Osteocyte (in vitro differentiated cells): ENCODE measurements around the gene ANKRA2. TPM values are rescaled to one million over a fixed set of nuclear protein-coding genes. Genes with fewer than 3 reads are reported as not detected.

Experiments used
- DNase-seq: peaks from one replicate; pipeline ENCODE4 v3.0.0; 2021; ENCODE audit warnings: mixed read lengths; ENCODE audit not compliant: unreplicated experiment; ENCODE audit errors: extremely low spot score
- H3K27ac Mint-ChIP-seq: one replicate; pipeline ENCODE4 v1.8.0; 2021; ENCODE audit warnings: mild to moderate bottlenecking, mixed read lengths; ENCODE audit not compliant: unreplicated experiment
- H3K27me3 Mint-ChIP-seq: one replicate; pipeline ENCODE4 v1.8.0; 2021; ENCODE audit warnings: mixed read lengths; ENCODE audit not compliant: unreplicated experiment
- H3K36me3 Mint-ChIP-seq: one replicate; pipeline ENCODE4 v1.8.0; 2021; ENCODE audit warnings: mixed read lengths; ENCODE audit not compliant: unreplicated experiment
- H3K4me1 Mint-ChIP-seq: one replicate; pipeline ENCODE4 v1.8.0; 2021; ENCODE audit warnings: mixed read lengths; ENCODE audit not compliant: unreplicated experiment
- H3K4me3 Mint-ChIP-seq: one replicate; pipeline ENCODE4 v1.8.0; 2021; ENCODE audit warnings: mild to moderate bottlenecking, moderate library complexity, mixed read lengths; ENCODE audit not compliant: unreplicated experiment
- H3K9me3 Mint-ChIP-seq: one replicate; pipeline ENCODE4 v1.8.0; 2021; ENCODE audit warnings: mixed read lengths; ENCODE audit not compliant: unreplicated experiment
- CTCF ChIP-seq: fragments of 200-600 bp; sonication (generic); IDR thresholded peaks from 2 replicates; pipeline ENCODE4 v1.5.0; 2021; ENCODE audit warnings: antibody characterized with exemption, mild to moderate bottlenecking, moderate library complexity
- total RNA-seq: library from RNA; stranded (reverse); gene quantifications from 2 replicates; pipeline ENCODE4 v1.2.1, GENCODE V29; 2021

Gene ANKRA2
- total RNA-seq, 1 donor from 2014 or later = 19.7 TPM

DNA sequence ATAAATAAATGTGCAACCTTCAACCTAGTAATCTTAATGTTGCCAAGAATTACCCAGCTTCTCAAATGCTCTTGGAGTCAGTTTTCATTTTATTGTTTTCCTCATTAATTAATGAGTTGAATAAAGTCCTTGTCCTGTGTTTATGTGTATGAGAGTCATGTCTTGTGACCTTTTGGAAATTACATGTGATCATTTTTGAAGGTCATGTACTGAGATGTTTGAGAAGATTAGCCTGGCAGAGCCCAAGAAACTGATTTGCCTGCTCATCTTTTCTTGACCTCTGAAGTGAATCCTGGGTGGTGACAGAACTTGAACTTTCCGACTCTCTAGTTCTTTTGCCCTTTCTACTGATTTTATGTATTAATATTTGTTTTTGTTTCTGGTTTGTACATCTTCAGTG, 15.4 kb downstream of the ANKRA2 start:
- H3K27ac Mint-ChIP-seq = no peak overlapping the region
- no peak overlapping the region for H3K4me3 Mint-ChIP-seq
- DNase-seq = no peak
- no peak for TF ChIP-seq CTCF
- H3K36me3 Mint-ChIP-seq = peaks cover 19% of the 10 kb centered on the region
- no peaks in the 10 kb centered on the region for H3K4me1 Mint-ChIP-seq
- H3K9me3 Mint-ChIP-seq = no peaks in the 10 kb centered on the region
- peaks cover 28% of the 10 kb centered on the region for H3K27me3 Mint-ChIP-seq

DNA sequence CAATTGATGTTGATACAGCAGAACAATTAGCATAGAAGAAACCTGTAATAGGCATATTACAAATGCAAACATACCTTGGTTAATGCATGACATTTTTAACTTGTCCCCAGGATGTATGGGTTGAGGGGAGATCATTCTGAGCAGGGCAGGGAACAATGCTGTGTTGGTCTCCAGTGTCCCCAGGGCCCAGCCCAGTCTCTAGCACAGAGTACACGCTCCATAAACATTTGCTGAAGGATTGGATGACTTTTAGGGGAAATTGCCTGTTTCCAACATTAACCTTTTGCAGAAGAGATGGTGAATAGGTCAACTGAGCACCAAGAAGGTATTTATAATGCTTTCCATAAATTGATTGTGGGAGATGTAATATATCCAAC, 20.0 kb downstream of the ANKRA2 start:
- Mint-ChIP-seq H3K27me3 (peaks cover 44% of the 10 kb centered on the region), H3K4me1 (no peaks in the 10 kb centered on the region), H3K27ac (no peak overlapping the region), H3K36me3 (no peaks in the 10 kb centered on the region), H3K9me3 (no peaks in the 10 kb centered on the region), H3K4me3 (no peak overlapping the region)
- DNase-seq = no peak
- TF ChIP-seq CTCF = no peak

DNA sequence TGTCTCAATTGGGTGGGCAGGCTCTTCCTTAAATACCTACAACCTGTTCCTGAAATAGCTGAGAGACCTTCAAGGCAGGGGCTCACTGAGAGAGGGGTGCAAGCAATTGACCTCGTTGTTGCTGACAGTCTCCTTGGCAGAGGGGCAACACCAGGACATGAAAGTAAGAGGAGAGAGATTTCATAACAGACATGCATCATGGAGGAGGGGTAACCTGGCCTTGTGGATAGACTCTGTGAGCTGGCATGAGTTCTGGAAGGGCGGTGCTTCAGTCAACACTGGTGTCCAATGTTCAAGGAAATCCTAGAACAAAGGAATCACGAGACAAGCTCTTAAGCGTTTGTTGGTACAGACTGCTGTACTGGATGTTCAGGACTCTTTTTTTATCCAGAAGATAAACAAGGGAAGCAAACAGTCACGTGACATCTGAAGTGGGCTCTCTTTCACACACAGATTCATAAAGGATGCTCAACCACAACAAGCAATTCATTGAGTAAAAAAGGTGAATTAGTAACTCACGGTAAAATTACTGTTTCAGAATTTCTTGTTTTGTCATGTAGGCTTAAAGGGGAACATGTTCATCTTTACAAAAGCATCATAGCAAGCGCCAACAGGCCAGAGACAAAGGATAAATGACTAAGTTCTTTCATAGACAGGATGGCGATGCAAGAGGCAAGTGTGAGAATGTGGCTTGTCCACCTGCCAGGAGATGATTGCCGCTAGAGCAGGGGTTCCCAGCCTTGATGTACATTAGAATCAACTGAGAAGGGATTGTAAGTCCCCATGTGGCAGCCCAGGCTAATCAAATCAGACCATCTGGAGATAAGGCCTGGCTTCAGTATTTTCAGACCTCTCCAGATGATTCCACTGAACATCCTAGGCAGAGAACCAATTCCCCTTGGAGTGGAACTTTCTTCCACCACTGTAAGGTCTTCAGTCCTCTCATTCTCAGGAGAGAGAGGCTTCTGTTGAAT, 20.7 kb downstream of the ANKRA2 start:
- Mint-ChIP-seq H3K4me1 (no peaks in the 10 kb centered on the region), H3K27me3 (peaks cover 46% of the 10 kb centered on the region), H3K4me3 (no peak overlapping the region), H3K27ac (no peak overlapping the region), H3K36me3 (no peaks in the 10 kb centered on the region), H3K9me3 (no peaks in the 10 kb centered on the region)
- TF ChIP-seq CTCF = no peak
- no peak for DNase-seq

DNA sequence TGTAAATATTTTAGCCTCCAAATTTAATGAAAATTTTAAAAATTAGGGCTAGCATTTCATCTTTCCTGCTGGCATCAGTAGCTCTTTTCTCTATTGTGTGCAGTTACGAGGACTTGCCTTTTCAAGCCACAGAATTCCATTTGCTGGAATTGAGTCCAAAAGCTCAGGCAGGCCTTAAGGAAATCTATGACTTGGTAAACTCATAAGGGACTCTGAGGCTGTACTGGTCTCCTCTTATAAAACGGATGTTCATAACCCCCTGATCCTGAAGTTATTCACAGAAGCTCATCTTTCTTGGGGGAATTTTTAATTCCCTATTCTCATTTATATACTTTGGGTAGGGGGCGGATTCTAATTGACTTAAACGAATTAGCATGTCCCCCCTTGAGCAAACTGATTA, 23.4 kb downstream of the ANKRA2 start:
- H3K27me3 Mint-ChIP-seq = peaks cover 36% of the 10 kb centered on the region
- no peak for DNase-seq
- TF ChIP-seq CTCF = no peak
- H3K4me3 Mint-ChIP-seq = no peak overlapping the region
- H3K9me3 Mint-ChIP-seq = no peaks in the 10 kb centered on the region
- no peaks in the 10 kb centered on the region for H3K4me1 Mint-ChIP-seq
- no peak overlapping the region for H3K27ac Mint-ChIP-seq
- H3K36me3 Mint-ChIP-seq = no peaks in the 10 kb centered on the region

DNA sequence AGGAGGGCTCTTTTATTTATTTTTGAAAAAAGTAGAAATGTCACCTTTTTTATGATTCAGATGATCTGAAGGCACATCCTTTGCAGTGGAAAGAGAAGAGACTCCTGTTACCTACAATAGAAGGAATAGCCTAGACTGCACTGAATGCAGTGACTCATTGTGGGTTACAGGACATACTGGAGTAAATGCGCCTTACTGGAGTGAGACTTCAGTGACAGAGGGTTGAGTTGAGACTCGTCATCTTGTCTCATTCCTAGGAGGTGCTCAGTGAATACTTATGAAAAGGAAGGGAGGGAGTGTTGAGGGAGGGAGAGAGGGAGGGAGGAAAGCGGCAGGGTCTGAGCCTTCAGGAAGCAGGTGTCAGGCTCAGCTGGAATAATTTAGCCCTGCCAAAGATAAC, 25.2 kb downstream of the ANKRA2 start:
- Mint-ChIP-seq H3K9me3 (peaks cover 4% of the 10 kb centered on the region), H3K4me3 (no peak overlapping the region), H3K27me3 (peaks cover 35% of the 10 kb centered on the region), H3K36me3 (no peaks in the 10 kb centered on the region), H3K4me1 (no peaks in the 10 kb centered on the region), H3K27ac (no peak overlapping the region)
- no peak for DNase-seq
- TF ChIP-seq CTCF = no peak
